ENCODE measurements around the gene CERT1. TPM values are rescaled to one million over a fixed set of nuclear protein-coding genes. Genes with fewer than 3 reads are reported as not detected.

Gene CERT1
- total and polyA plus RNA-seq, 2 donors from 2014 or later = 14.5 to 50.1 TPM

DNA sequence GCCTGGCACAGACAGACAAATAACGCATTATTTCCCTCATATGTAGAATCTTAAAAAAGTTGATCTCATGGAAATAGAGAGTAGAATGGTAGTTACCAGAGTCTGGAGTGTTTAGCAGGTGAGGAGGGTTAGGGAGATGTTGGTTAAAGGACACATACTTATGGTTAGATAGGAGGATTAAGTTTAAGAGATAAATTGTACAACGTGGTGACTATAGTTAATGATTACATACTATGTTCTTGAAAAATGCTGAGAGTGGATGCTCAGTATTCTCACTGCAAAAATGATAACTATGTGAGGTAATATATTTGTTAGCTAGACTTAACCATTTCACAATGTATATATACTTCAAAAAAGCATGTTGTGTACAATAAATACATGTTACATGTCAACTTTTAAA is 38.0 kb downstream of the CERT1 start:
- H3K4me1 ChIP-seq (ENCODE audit: control insufficient read depth in 2 of 3, insufficient read depth in 2 of 3, low read depth in 1 of 3, low read length in 3 of 3) = peaks cover 0 to 13% (median 3%) of the 10 kb centered on the region in 3 donors
- peaks cover 2 to 13% (median 3%) of the 10 kb centered on the region in 3 donors for H3K9me3 ChIP-seq (ENCODE audit: control insufficient read depth in 2 of 3, insufficient read depth in 1 of 3, low read length in 3 of 3)
- no peaks in the 10 kb centered on the region for H3K27me3 ChIP-seq (ENCODE audit: control insufficient read depth, insufficient read depth, low read length)
- no peaks in the 10 kb centered on the region for H3K36me3 ChIP-seq (ENCODE audit: control insufficient read depth in 2 of 3, insufficient read depth in 3 of 3, low read length in 3 of 3)
- TF ChIP-seq, protein P1, sequence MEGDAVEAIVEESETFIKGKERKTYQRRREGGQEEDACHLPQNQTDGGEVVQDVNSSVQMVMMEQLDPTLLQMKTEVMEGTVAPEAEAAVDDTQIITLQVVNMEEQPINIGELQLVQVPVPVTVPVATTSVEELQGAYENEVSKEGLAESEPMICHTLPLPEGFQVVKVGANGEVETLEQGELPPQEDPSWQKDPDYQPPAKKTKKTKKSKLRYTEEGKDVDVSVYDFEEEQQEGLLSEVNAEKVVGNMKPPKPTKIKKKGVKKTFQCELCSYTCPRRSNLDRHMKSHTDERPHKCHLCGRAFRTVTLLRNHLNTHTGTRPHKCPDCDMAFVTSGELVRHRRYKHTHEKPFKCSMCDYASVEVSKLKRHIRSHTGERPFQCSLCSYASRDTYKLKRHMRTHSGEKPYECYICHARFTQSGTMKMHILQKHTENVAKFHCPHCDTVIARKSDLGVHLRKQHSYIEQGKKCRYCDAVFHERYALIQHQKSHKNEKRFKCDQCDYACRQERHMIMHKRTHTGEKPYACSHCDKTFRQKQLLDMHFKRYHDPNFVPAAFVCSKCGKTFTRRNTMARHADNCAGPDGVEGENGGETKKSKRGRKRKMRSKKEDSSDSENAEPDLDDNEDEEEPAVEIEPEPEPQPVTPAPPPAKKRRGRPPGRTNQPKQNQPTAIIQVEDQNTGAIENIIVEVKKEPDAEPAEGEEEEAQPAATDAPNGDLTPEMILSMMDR (IDR thresholded peaks at IDR 0.05; ENCODE audit: borderline replicate concordance, extremely low read depth, insufficient read depth) = no peak
- DNase-seq (no peak), FAIRE-seq (peak; percentile 21)
- no peak overlapping the region for H3K4me3 ChIP-seq (ENCODE audit: low read length in 3 of 3)
- H3K27ac ChIP-seq (ENCODE audit: low read depth in 2 of 2, low read length in 2 of 2) = no peak overlapping the region
- intact Hi-C loops (cut with DNase I) = no loop called here
- H3K9ac ChIP-seq (ENCODE audit: low read length in 3 of 3) = no peak overlapping the region

DNA sequence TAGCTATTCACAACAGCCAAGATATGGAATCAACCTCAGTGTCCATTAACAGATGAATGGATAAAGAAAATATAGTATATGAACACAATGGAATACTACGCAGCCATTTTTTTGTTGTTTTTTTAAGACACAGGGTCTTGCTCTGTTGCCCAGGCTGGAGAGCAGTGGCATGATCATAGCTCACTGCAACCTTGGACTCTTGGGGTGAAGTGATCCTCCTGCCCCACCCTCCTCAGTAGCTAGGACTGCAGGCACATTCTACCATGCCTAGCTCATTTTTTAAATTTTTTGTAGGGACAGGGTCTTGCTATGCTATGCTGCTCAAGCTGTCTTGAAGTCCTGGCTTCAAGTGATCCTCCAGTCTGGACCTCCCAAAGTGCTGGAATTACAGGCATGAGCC is 38.5 kb downstream of the CERT1 start:
- Histone ChIP-seq H3K9ac (ENCODE audit: low read length in 3 of 3) (no peak overlapping the region), H3K4me3 (ENCODE audit: low read length in 3 of 3) (no peak overlapping the region), H3K4me1 (ENCODE audit: control insufficient read depth in 2 of 3, insufficient read depth in 2 of 3, low read depth in 1 of 3, low read length in 3 of 3) (peaks cover 0 to 13% (median 3%) of the 10 kb centered on the region in 3 donors), H3K27ac (ENCODE audit: low read depth in 2 of 2, low read length in 2 of 2) (no peak overlapping the region), H3K9me3 (ENCODE audit: control insufficient read depth in 2 of 3, insufficient read depth in 1 of 3, low read length in 3 of 3) (peaks cover 2 to 16% (median 3%) of the 10 kb centered on the region in 3 donors), H3K27me3 (ENCODE audit: control insufficient read depth, insufficient read depth, low read length) (no peaks in the 10 kb centered on the region), H3K36me3 (ENCODE audit: control insufficient read depth in 2 of 3, insufficient read depth in 3 of 3, low read length in 3 of 3) (no peaks in the 10 kb centered on the region)
- intact Hi-C loops (cut with DNase I) = no loop called here
- no peak for DNase-seq
- FAIRE-seq = no peak
- TF ChIP-seq, protein P1 (IDR thresholded peaks at IDR 0.05; ENCODE audit: borderline replicate concordance, extremely low read depth, insufficient read depth) = no peak

DNA sequence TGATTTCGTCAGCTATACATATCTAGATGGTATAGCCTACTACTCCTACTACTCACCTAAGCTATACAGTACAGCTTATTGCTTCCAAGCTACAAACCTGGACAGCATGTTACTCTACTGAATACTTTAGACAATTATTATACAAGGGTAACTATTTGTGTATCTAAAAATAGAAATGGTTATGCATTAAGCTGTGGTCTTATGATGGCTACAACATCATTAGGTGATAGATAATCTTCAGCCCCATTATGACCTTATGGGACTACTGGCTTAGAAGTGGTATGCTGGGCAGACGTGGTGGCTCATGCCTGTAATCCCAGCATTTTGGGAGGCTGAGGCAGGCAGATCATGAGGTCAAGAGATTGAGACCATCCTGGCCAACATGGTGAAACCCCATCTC is 40.2 kb downstream of the CERT1 start:
- Histone ChIP-seq H3K4me3 (ENCODE audit: low read length in 3 of 3) (no peak overlapping the region), H3K9me3 (ENCODE audit: control insufficient read depth in 2 of 3, insufficient read depth in 1 of 3, low read length in 3 of 3) (peaks cover 2 to 16% (median 3%) of the 10 kb centered on the region in 3 donors), H3K36me3 (ENCODE audit: control insufficient read depth in 2 of 3, insufficient read depth in 3 of 3, low read length in 3 of 3) (no peaks in the 10 kb centered on the region), H3K27me3 (ENCODE audit: control insufficient read depth, insufficient read depth, low read length) (no peaks in the 10 kb centered on the region), H3K4me1 (ENCODE audit: control insufficient read depth in 2 of 3, insufficient read depth in 2 of 3, low read depth in 1 of 3, low read length in 3 of 3) (peaks cover 0 to 13% (median 3%) of the 10 kb centered on the region in 3 donors), H3K9ac (ENCODE audit: low read length in 3 of 3) (no peak overlapping the region), H3K27ac (ENCODE audit: low read depth in 2 of 2, low read length in 2 of 2) (no peak overlapping the region)
- intact Hi-C loops (cut with DNase I) = no loop called here
- DNase-seq = no peak
- TF ChIP-seq, protein P1 (IDR thresholded peaks at IDR 0.05; ENCODE audit: borderline replicate concordance, extremely low read depth, insufficient read depth) = no peak
- FAIRE-seq = no peak

DNA sequence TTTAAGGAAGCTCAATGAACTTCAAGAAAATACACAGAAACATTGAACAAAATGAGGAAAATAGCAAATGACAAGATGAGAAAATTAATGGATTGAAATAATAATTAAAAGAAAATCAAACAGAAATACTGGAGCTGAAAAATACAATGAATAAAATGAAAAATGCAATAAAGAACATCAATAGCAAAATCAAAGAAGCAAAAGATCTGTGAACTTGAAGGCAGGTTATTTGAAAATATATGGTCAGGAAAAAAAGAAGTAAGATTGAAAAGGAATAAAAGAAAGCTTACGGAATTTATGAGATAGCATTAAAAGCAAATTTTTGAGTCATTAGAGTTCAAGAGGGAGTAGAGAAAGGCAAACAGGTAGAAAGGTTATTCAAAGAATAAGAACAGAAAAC is 42.4 kb downstream of the CERT1 start:
- FAIRE-seq (no peak), DNase-seq (no peak)
- intact Hi-C loops (cut with DNase I) = no loop called here
- Histone ChIP-seq H3K36me3 (ENCODE audit: control insufficient read depth in 2 of 3, insufficient read depth in 3 of 3, low read length in 3 of 3) (no peaks in the 10 kb centered on the region), H3K4me3 (ENCODE audit: low read length in 3 of 3) (no peak overlapping the region), H3K27ac (ENCODE audit: low read depth in 2 of 2, low read length in 2 of 2) (no peak overlapping the region), H3K9ac (ENCODE audit: low read length in 3 of 3) (no peak overlapping the region), H3K4me1 (ENCODE audit: control insufficient read depth in 2 of 3, insufficient read depth in 2 of 3, low read depth in 1 of 3, low read length in 3 of 3) (peaks cover 0 to 7% (median 3%) of the 10 kb centered on the region in 3 donors), H3K9me3 (ENCODE audit: control insufficient read depth in 2 of 3, insufficient read depth in 1 of 3, low read length in 3 of 3) (peaks cover 2 to 16% (median 3%) of the 10 kb centered on the region in 3 donors), H3K27me3 (ENCODE audit: control insufficient read depth, insufficient read depth, low read length) (no peaks in the 10 kb centered on the region)
- TF ChIP-seq, protein P1 (IDR thresholded peaks at IDR 0.05; ENCODE audit: borderline replicate concordance, extremely low read depth, insufficient read depth) = no peak

All from kidney (tissue), 14 donors.